GM19351 (cell line): ENCODE data around the gene DUSP6.

Experiments used
- ATAC-seq: cut with Tn5 transposase; IDR thresholded peaks from one replicate; pipeline ENCODE4 v1.9.1; 2021; ENCODE audit warnings: mild to moderate bottlenecking, moderate library complexity; ENCODE audit not compliant: unreplicated experiment

Gene DUSP6

GRCh38 chr12:89334548-89335169 lies 17.6 kb downstream of the DUSP6 start:
- no peak for ATAC-seq

- ATAC-seq, result peak; percentile 60
These were observed 18.6 kb downstream of the DUSP6 start for GRCh38 chr12:89333564-89334252.

- no peak for ATAC-seq
These were observed 23.9 kb downstream of the DUSP6 start for GRCh38 chr12:89328151-89329030.

- ATAC-seq, result no peak
These were observed 24.7 kb downstream of the DUSP6 start for GRCh38 chr12:89327486-89328094.

GRCh38 chr12:89326239-89327040 lies 25.9 kb downstream of the DUSP6 start:
- ATAC-seq, result no peak

- no peak for ATAC-seq
These were observed 26.8 kb downstream of the DUSP6 start for GRCh38 chr12:89325495-89325894.

GRCh38 chr12:89324437-89324836 lies 27.9 kb downstream of the DUSP6 start:
- no peak for ATAC-seq

GRCh38 chr12:89323568-89324218 lies 28.6 kb downstream of the DUSP6 start:
- ATAC-seq, result no peak

GRCh38 chr12:89320735-89321134 lies 31.6 kb downstream of the DUSP6 start:
- no peak for ATAC-seq

GRCh38 chr12:89319606-89320005 lies 32.7 kb downstream of the DUSP6 start:
- ATAC-seq, result no peak

- no peak for ATAC-seq
These were observed 33.2 kb downstream of the DUSP6 start for GRCh38 chr12:89319122-89319521.

GRCh38 chr12:89316705-89317139 lies 35.6 kb downstream of the DUSP6 start:
- no peak for ATAC-seq

- peak; percentile 71 for ATAC-seq
These were observed 38.1 kb downstream of the DUSP6 start for GRCh38 chr12:89314060-89314761.

GRCh38 chr12:89311703-89312293 lies 40.5 kb downstream of the DUSP6 start:
- no peak for ATAC-seq

GRCh38 chr12:89309815-89310214 lies 42.5 kb downstream of the DUSP6 start:
- no peak for ATAC-seq

- no peak for ATAC-seq
These were observed 42.9 kb downstream of the DUSP6 start for GRCh38 chr12:89309440-89309802.

- no peak for ATAC-seq
These were observed 44.6 kb downstream of the DUSP6 start for GRCh38 chr12:89307474-89308253.

- ATAC-seq, result no peak
These were observed 45.4 kb downstream of the DUSP6 start for GRCh38 chr12:89306827-89307473.
